Left ventricle myocardium inferior (tissue), 1 donor: ENCODE results near the gene CCDC149. TPM values are rescaled to one million over a fixed set of nuclear protein-coding genes. Genes with fewer than 3 reads are reported as not detected.

Experiments used
- DNase-seq: peaks from one replicate; pipeline ENCODE4 v3.0.0-alpha.2; 2020
- H3K27ac ChIP-seq: fragments of 200-600 bp; replicated peaks from 2 replicates; pipeline ENCODE4 v1.8.0; 2021
- H3K27me3 ChIP-seq: fragments of 200-600 bp; 2 replicates; pipeline ENCODE4 v1.8.0; 2021; ENCODE audit warnings: low read depth
- H3K36me3 ChIP-seq: fragments of 200-600 bp; 2 replicates; pipeline ENCODE4 v1.8.0; 2021
- H3K4me1 ChIP-seq: fragments of 200-600 bp; 2 replicates; pipeline ENCODE4 v1.8.0; 2021
- H3K4me3 ChIP-seq: fragments of 200-600 bp; 2 replicates; pipeline ENCODE4 v1.8.0; 2021; ENCODE audit warnings: mild to moderate bottlenecking, moderate library complexity
- H3K9me3 ChIP-seq: fragments of 200-600 bp; replicated peaks from 2 replicates; pipeline ENCODE4 v1.8.0; 2021
- CTCF ChIP-seq: fragments of 200-600 bp; IDR thresholded peaks from 2 replicates; pipeline ENCODE4 v1.8.0; 2021; ENCODE audit warnings: antibody characterized with exemption, mild to moderate bottlenecking, borderline replicate concordance
- intact Hi-C: fragments of 100-400 bp; cut with micrococcal nuclease; formaldehyde crosslinking; loops from one replicate; pipeline ENCODE4 v1.11.0; 2022
- total RNA-seq: library from RNA; stranded (reverse); fragmentation: NEBNext Ultra II Directional; extraction: Animal tissue kit (Norgen Biotek cat#: 25700); gene quantifications from one replicate; pipeline ENCODE4 v1.2.1, GENCODE V29; 2021
- donor health status: DM: no; HTN: yes; CAD: no; lungs with severe emphysema.

CCDC149 gene
- total RNA-seq, 1 donor from 2014 or later, result 9.0 TPM

- intact Hi-C loops, result no loop called here
- Histone ChIP-seq H3K9me3 (no peaks in the 10 kb centered on the region), H3K27me3 (no peaks in the 10 kb centered on the region), H3K4me1 (no peaks in the 10 kb centered on the region), H3K4me3 (no peak overlapping the region), H3K36me3 (no peaks in the 10 kb centered on the region), H3K27ac (no peak overlapping the region)
- no peak for TF ChIP-seq CTCF
- no peak for DNase-seq
These were observed 139.9 kb downstream of the CCDC149 start for GRCh38 chr4:24772952-24773351.

GRCh38 chr4:24772061-24772705 lies 140.7 kb downstream of the CCDC149 start:
- intact Hi-C loops, result no loop called here
- no peaks in the 10 kb centered on the region for H3K4me1 ChIP-seq
- no peaks in the 10 kb centered on the region for H3K36me3 ChIP-seq
- no peaks in the 10 kb centered on the region for H3K27me3 ChIP-seq
- no peak for TF ChIP-seq CTCF
- no peak for DNase-seq
- no peaks in the 10 kb centered on the region for H3K9me3 ChIP-seq
- H3K4me3 ChIP-seq, result no peak overlapping the region
- no peak overlapping the region for H3K27ac ChIP-seq

- Histone ChIP-seq H3K9me3 (no peaks in the 10 kb centered on the region), H3K27me3 (no peaks in the 10 kb centered on the region), H3K27ac (no peak overlapping the region), H3K4me1 (no peaks in the 10 kb centered on the region), H3K4me3 (no peak overlapping the region), H3K36me3 (no peaks in the 10 kb centered on the region)
- no peak for TF ChIP-seq CTCF
- DNase-seq, result no peak
- intact Hi-C loops, result no loop called here
These were observed 141.6 kb downstream of the CCDC149 start for GRCh38 chr4:24771241-24771640.

GRCh38 chr4:24770667-24771066 lies 142.2 kb downstream of the CCDC149 start:
- Histone ChIP-seq H3K9me3 (no peaks in the 10 kb centered on the region), H3K27ac (no peak overlapping the region), H3K4me3 (no peak overlapping the region), H3K4me1 (no peaks in the 10 kb centered on the region), H3K36me3 (no peaks in the 10 kb centered on the region), H3K27me3 (no peaks in the 10 kb centered on the region)
- intact Hi-C loops, result no loop called here
- TF ChIP-seq CTCF, result no peak
- no peak for DNase-seq

- Histone ChIP-seq H3K9me3 (no peaks in the 10 kb centered on the region), H3K27me3 (no peaks in the 10 kb centered on the region), H3K4me3 (no peak overlapping the region), H3K27ac (no peak overlapping the region), H3K36me3 (no peaks in the 10 kb centered on the region), H3K4me1 (no peaks in the 10 kb centered on the region)
- no peak for DNase-seq
- TF ChIP-seq CTCF, result no peak
- intact Hi-C loops, result no loop called here
These were observed 142.7 kb downstream of the CCDC149 start for GRCh38 chr4:24770032-24770584.
